H9 (cell line): ENCODE results near the gene C15orf40. TPM values are rescaled to one million over a fixed set of nuclear protein-coding genes. Genes with fewer than 3 reads are reported as not detected.

ENCODE experiments used
- DNase-seq: peaks from one replicate; pipeline ENCODE4 v3.0.0-alpha.2; 2017
- H2AFZ ChIP-seq: one replicate; pipeline ENCODE4 v1.6.1; 2013; ENCODE audit warnings: mild to moderate bottlenecking, low read length, control low read depth, moderate library complexity
- H2AK5ac ChIP-seq: 2 replicates; pipeline ENCODE4 v1.6.1; 2013; ENCODE audit warnings: low read length, control low read depth, mixed read lengths; ENCODE audit not compliant: insufficient read length
- H2BK120ac ChIP-seq: one replicate; pipeline ENCODE4 v1.6.1; 2013; ENCODE audit warnings: low read depth, mild to moderate bottlenecking, low read length, control low read depth, inconsistent platforms; ENCODE audit not compliant: poor library complexity, severe bottlenecking
- H2BK12ac ChIP-seq: 2 replicates; pipeline ENCODE4 v1.6.1; 2013; ENCODE audit warnings: low read length, control low read depth, mixed read lengths, low read depth; ENCODE audit not compliant: insufficient read length
- H2BK15ac ChIP-seq: 2 replicates; pipeline ENCODE4 v1.6.1; 2013; ENCODE audit warnings: low read depth, low read length, control low read depth
- H2BK20ac ChIP-seq: one replicate; pipeline ENCODE4 v1.6.1; 2013; ENCODE audit warnings: low read depth, mild to moderate bottlenecking, low read length, control low read depth, inconsistent platforms; ENCODE audit not compliant: poor library complexity, severe bottlenecking
- H2BK5ac ChIP-seq: 2 replicates; pipeline ENCODE4 v1.6.1; 2013; ENCODE audit warnings: low read length, control low read depth, mixed read lengths; ENCODE audit not compliant: insufficient read length
- H3K14ac ChIP-seq: 2 replicates; pipeline ENCODE4 v1.6.1; 2013; ENCODE audit warnings: low read length, control low read depth; ENCODE audit not compliant: insufficient read depth
- H3K18ac ChIP-seq: 2 replicates; pipeline ENCODE4 v1.6.1; 2013; ENCODE audit warnings: low read depth, mild to moderate bottlenecking, mixed read lengths, low read length, control low read depth; ENCODE audit not compliant: insufficient read length
- H3K23ac ChIP-seq: 2 replicates; pipeline ENCODE4 v1.6.1; 2013; ENCODE audit warnings: low read length, control low read depth, mixed read lengths, low read depth; ENCODE audit not compliant: insufficient read length
- H3K23me2 ChIP-seq: 2 replicates; pipeline ENCODE4 v1.6.1; 2013; ENCODE audit warnings: low read depth, mild to moderate bottlenecking, mixed read lengths, low read length, control low read depth; ENCODE audit not compliant: insufficient read length, poor library complexity, severe bottlenecking
- H3K27ac ChIP-seq: 2 replicates; pipeline ENCODE4 v1.5.1; 2013; ENCODE audit warnings: low read length, control low read depth, mixed read lengths, low read depth; ENCODE audit not compliant: insufficient read length
- H3K27me3 ChIP-seq: 2 replicates; pipeline ENCODE4 v1.6.1; 2013; ENCODE audit warnings: low read length, control low read depth, inconsistent platforms; ENCODE audit not compliant: insufficient read depth
- H3K4ac ChIP-seq: 2 replicates; pipeline ENCODE4 v1.6.1; 2013; ENCODE audit warnings: low read depth, mild to moderate bottlenecking, control low read depth, inconsistent platforms, low read length, moderate library complexity
- H3K4me1 ChIP-seq: 2 replicates; pipeline ENCODE4 v1.6.1; 2013; ENCODE audit warnings: low read length, control low read depth, inconsistent platforms; ENCODE audit not compliant: insufficient read depth
- H3K4me2 ChIP-seq: 2 replicates; pipeline ENCODE4 v1.6.1; 2013; ENCODE audit warnings: low read length, control low read depth, mixed read lengths; ENCODE audit not compliant: insufficient read length, insufficient read depth
- H3K56ac ChIP-seq: 2 replicates; pipeline ENCODE4 v1.6.1; 2013; ENCODE audit warnings: low read depth, mild to moderate bottlenecking, mixed read lengths, low read length, control low read depth; ENCODE audit not compliant: insufficient read length
- H3K79me1 ChIP-seq: 2 replicates; pipeline ENCODE4 v1.6.1; 2013; ENCODE audit warnings: low read depth, mild to moderate bottlenecking, moderate library complexity, low read length, control low read depth, inconsistent platforms; ENCODE audit not compliant: insufficient read depth, poor library complexity, severe bottlenecking
- H3K79me2 ChIP-seq: 2 replicates; pipeline ENCODE4 v1.6.1; 2013; ENCODE audit warnings: low read length, control low read depth, inconsistent platforms; ENCODE audit not compliant: insufficient read depth
- H3K9ac ChIP-seq: 2 replicates; pipeline ENCODE4 v1.6.1; 2013; ENCODE audit warnings: low read length, control low read depth, mixed read lengths; ENCODE audit not compliant: insufficient read length; ENCODE audit errors: extremely low read depth
- H3K9me3 ChIP-seq: one replicate; pipeline ENCODE4 v1.6.1; 2013; ENCODE audit warnings: low read depth, low read length, inconsistent platforms; ENCODE audit not compliant: control insufficient read depth
- H3T11ph ChIP-seq: one replicate; pipeline ENCODE4 v1.6.1; 2013; ENCODE audit warnings: mild to moderate bottlenecking, low read length, control low read depth, inconsistent platforms
- H4K20me1 ChIP-seq: one replicate; pipeline ENCODE4 v1.6.1; 2013; ENCODE audit not compliant: control insufficient read depth, insufficient read length, insufficient read depth
- H4K5ac ChIP-seq: 2 replicates; pipeline ENCODE4 v1.6.1; 2013; ENCODE audit warnings: low read depth, mild to moderate bottlenecking, mixed read lengths, low read length, control low read depth; ENCODE audit not compliant: insufficient read length
- H4K8ac ChIP-seq: replicated peaks from 2 replicates; pipeline ENCODE4 v1.6.1; 2013; ENCODE audit warnings: low read length, control low read depth, mixed read lengths, low read depth; ENCODE audit not compliant: insufficient read length
- H4K91ac ChIP-seq: 2 replicates; pipeline ENCODE4 v1.6.1; 2013; ENCODE audit warnings: low read depth, mild to moderate bottlenecking, moderate library complexity, mixed read lengths, low read length, control low read depth; ENCODE audit not compliant: insufficient read length
- H3K27ac Mint-ChIP-seq, 3 experiments: 2 replicates in 2 of 3; 3 replicates in 1 of 3; pipeline ENCODE4 v1.8.0; 2020 to 2021; ENCODE audit warnings: mixed read lengths in 3 of 3, mild to moderate bottlenecking in 1 of 3, moderate library complexity in 1 of 3
- H3K27me3 Mint-ChIP-seq: 2 replicates; pipeline ENCODE4 v1.8.0; 2021; ENCODE audit warnings: low read depth, mild to moderate bottlenecking, moderate library complexity, mixed read lengths
- H3K36me3 Mint-ChIP-seq, 3 experiments: 2 replicates in 2 of 3; 3 replicates in 1 of 3; pipeline ENCODE4 v1.8.0; 2020 to 2021; ENCODE audit warnings: low read depth in 3 of 3, mixed read lengths in 3 of 3; ENCODE audit not compliant: insufficient read depth in 1 of 3
- H3K4me1 Mint-ChIP-seq, 2 experiments: 2 replicates each; pipeline ENCODE4 v1.8.0; 2020; ENCODE audit warnings: mixed read lengths in 2 of 2
- H3K4me3 Mint-ChIP-seq, 2 experiments: 2 replicates in 1 of 2; 3 replicates in 1 of 2; pipeline ENCODE4 v1.8.0; 2020 to 2021; ENCODE audit warnings: mild to moderate bottlenecking in 2 of 2, mixed read lengths in 2 of 2, moderate library complexity in 1 of 2
- H3K9me3 Mint-ChIP-seq, 2 experiments: 2 replicates in 1 of 2; 3 replicates in 1 of 2; pipeline ENCODE4 v1.8.0; 2020; ENCODE audit warnings: mild to moderate bottlenecking in 2 of 2, mixed read lengths in 2 of 2, moderate library complexity in 1 of 2
- CTCF ChIP-seq: fragments of 200-600 bp; sonication (generic); conservative IDR thresholded peaks from 3 replicates; pipeline ENCODE4 v1.8.0; 2021; ENCODE audit warnings: antibody characterized with exemption, mild to moderate bottlenecking
- WGBS: extraction: QIAGEN DNeasy Blood & Tissue Kit; methylation state at CpG from one replicate; pipeline ENCODE4 v1.1.7; 2013; ENCODE audit warnings: missing lambda C conversion rate, low lambda C conversion rate, mixed read lengths; ENCODE audit not compliant: insufficient read length; ENCODE audit errors: extremely low coverage; 5-methylcytosine and 5-hydroxymethylcytosine counted together
- total RNA-seq: library from RNA; stranded (reverse); gene quantifications from 2 replicates; pipeline ENCODE4 v1.2.1, GENCODE V29; 2021

C15orf40 gene
- total RNA-seq, 1 experiment from 2014 or later: 11.5 TPM

- Mint-ChIP-seq H3K4me3 (no peak overlapping the region), H3K9me3 (peaks cover 0 to 4% of the 10 kb centered on the region in 2 experiments; a peak in 1 of 5 replicates), H3K27me3 (no peaks in the 10 kb centered on the region), H3K27ac (peak overlapping the region in 2 of 3 experiments; percentile 6 to 77; a peak in 1 of 7 replicates), H3K36me3 (peaks cover 39 to 66% (median 56%) of the 10 kb centered on the region in 3 experiments), H3K4me1 (peaks cover 0 to 3% of the 10 kb centered on the region in 2 experiments; a peak in 1 of 4 replicates)
- H4K8ac ChIP-seq: no peak overlapping the region
- DNase-seq: no peak
- no peak overlapping the region for H3K4ac ChIP-seq
- H3K79me1 ChIP-seq: no peaks in the 10 kb centered on the region
- no peak overlapping the region for H3K14ac ChIP-seq
- H3K9me3 ChIP-seq: no peaks in the 10 kb centered on the region
- H3K56ac ChIP-seq: no peak overlapping the region
- no peak overlapping the region for H2AK5ac ChIP-seq
- H3K4me2 ChIP-seq: no peak overlapping the region
- H3K9ac ChIP-seq: no peak overlapping the region
- no peak overlapping the region for H2BK15ac ChIP-seq
- no peak overlapping the region for H4K91ac ChIP-seq
- H2BK20ac ChIP-seq: no peak overlapping the region
- H2AFZ ChIP-seq: no peak overlapping the region
- no peak overlapping the region for H3K18ac ChIP-seq
- H3K23ac ChIP-seq: no peak overlapping the region
- TF ChIP-seq CTCF: no peak
- H3K27me3 ChIP-seq: no peaks in the 10 kb centered on the region
- WGBS: no CpG with 5 or more reads among the region's 8 CpGs
- no peak overlapping the region for H2BK5ac ChIP-seq
- no peak overlapping the region for H3K27ac ChIP-seq
- no peak overlapping the region for H2BK120ac ChIP-seq
- H4K20me1 ChIP-seq: no peaks in the 10 kb centered on the region
- no peaks in the 10 kb centered on the region for H3K79me2 ChIP-seq
- H3K4me1 ChIP-seq: no peaks in the 10 kb centered on the region
- H3T11ph ChIP-seq: no peak overlapping the region
- no peak overlapping the region for H2BK12ac ChIP-seq
- no peak overlapping the region for H4K5ac ChIP-seq
- no peaks in the 10 kb centered on the region for H3K23me2 ChIP-seq
Measured at GRCh38 chr15:83030021-83030420, 18.6 kb upstream of the C15orf40 start.
